HG02938 (cell line): Measurements from ENCODE around the gene KRTAP5-1.

ENCODE experiments used
- ATAC-seq: cut with Tn5 transposase; IDR thresholded peaks from one replicate; pipeline ENCODE4 v1.9.1; 2021; ENCODE audit warnings: mild to moderate bottlenecking, moderate library complexity; ENCODE audit not compliant: unreplicated experiment

Gene KRTAP5-1

GRCh38 chr11:1545432-1545831 lies 39.7 kb downstream of the KRTAP5-1 start:
- no peak for ATAC-seq

DNA sequence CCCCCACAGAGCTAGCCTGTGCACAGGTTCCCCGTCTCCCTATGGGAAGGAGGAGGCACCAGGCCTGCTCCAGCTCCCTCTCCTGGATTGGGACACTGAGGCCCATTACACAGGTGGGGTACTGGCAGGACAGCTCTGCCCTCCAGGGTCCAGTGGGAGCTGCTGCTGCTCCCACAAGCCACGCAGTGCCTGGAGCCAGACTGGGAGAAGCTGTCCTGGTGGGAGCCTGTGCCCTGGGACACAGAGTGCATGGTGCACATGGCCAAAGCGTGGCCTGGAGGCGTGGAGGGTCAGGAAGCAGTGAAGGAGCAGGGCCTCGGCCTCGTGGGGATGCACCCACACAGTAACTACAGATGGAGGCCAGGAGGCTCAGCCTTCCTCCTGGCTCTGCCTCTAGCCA lies 40.5 kb downstream of the KRTAP5-1 start:
- no peak for ATAC-seq

- no peak for ATAC-seq
Measured at GRCh38 chr11:1543606-1544263, 41.3 kb downstream of the KRTAP5-1 start.

- no peak for ATAC-seq
Measured at GRCh38 chr11:1542267-1542666, 42.8 kb downstream of the KRTAP5-1 start.

- no peak for ATAC-seq
Measured at GRCh38 chr11:1541474-1542204, 43.4 kb downstream of the KRTAP5-1 start.

GRCh38 chr11:1540074-1540473 lies 45.0 kb downstream of the KRTAP5-1 start:
- ATAC-seq: no peak

- ATAC-seq: no peak
Measured at GRCh38 chr11:1538153-1538552, 46.9 kb downstream of the KRTAP5-1 start.

GRCh38 chr11:1536065-1536843 lies 48.8 kb downstream of the KRTAP5-1 start:
- ATAC-seq: no peak

GRCh38 chr11:1534682-1535081 lies 50.4 kb downstream of the KRTAP5-1 start:
- no peak for ATAC-seq
